ENCODE data around the gene GBE1.

GBE1 gene

GRCh38 chr3:81585937-81586336 is 175.5 kb downstream of the GBE1 start:
- DNase-seq (ENCODE audit: low read depth, low spot score) = no peak
- no peak overlapping the region for H3K4me3 ChIP-seq (ENCODE audit: low read depth, low read length)
- ChIA-PET POLR2A (no interaction called here), CTCF (interaction anchor here (1.0 kb wide), 1 partner anchor 59 kb away, joined by 3 read pairs; no protein-coding TSS in a partner anchor)
- TF ChIP-seq, protein P1, sequence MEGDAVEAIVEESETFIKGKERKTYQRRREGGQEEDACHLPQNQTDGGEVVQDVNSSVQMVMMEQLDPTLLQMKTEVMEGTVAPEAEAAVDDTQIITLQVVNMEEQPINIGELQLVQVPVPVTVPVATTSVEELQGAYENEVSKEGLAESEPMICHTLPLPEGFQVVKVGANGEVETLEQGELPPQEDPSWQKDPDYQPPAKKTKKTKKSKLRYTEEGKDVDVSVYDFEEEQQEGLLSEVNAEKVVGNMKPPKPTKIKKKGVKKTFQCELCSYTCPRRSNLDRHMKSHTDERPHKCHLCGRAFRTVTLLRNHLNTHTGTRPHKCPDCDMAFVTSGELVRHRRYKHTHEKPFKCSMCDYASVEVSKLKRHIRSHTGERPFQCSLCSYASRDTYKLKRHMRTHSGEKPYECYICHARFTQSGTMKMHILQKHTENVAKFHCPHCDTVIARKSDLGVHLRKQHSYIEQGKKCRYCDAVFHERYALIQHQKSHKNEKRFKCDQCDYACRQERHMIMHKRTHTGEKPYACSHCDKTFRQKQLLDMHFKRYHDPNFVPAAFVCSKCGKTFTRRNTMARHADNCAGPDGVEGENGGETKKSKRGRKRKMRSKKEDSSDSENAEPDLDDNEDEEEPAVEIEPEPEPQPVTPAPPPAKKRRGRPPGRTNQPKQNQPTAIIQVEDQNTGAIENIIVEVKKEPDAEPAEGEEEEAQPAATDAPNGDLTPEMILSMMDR (IDR thresholded peaks at IDR 0.05; ENCODE audit: insufficient read depth, low read length, missing control alignments) = no peak

GRCh38 chr3:81585056-81585455 is 176.4 kb downstream of the GBE1 start:
- no peak for DNase-seq (ENCODE audit: low read depth, low spot score)
- H3K4me3 ChIP-seq (ENCODE audit: low read depth, low read length) = no peak overlapping the region
- ChIA-PET POLR2A (no interaction called here), CTCF (no interaction called here)
- TF ChIP-seq, protein P1 (IDR thresholded peaks at IDR 0.05; ENCODE audit: insufficient read depth, low read length, missing control alignments) = no peak

GRCh38 chr3:81581966-81582599 is 179.4 kb downstream of the GBE1 start:
- DNase-seq (ENCODE audit: low read depth, low spot score) = no peak
- CTCF ChIA-PET = interaction anchor here (0.6 to 4.2 kb wide), 23 partner anchors 8 to 551 kb away, joined by 3 to 38 read pairs (median 3); partner anchors contain the start of gene GBE1
- POLR2A ChIA-PET = no interaction called here
- no peak overlapping the region for H3K4me3 ChIP-seq (ENCODE audit: low read depth, low read length)
- TF ChIP-seq, protein P1 (IDR thresholded peaks at IDR 0.05; ENCODE audit: insufficient read depth, low read length, missing control alignments) = peak; percentile 70

DNA sequence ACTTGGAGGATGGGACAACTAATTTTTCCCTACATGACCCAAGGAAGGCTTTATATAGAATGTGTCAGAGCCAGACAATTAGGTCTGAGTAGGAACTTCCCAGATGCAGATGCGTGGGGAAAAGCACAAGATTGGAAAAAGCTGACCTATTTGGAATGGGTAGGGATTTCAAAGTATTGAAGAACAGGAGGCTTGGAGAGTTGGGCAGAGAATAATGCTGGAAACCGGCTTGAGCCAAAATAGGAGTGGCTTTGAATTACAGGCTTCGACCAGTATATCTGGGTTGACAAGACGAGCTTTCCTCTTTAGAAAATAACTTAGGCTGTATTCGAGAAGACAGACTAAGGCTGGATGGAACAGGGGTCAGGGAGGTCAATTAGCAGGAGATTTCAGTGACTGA is 181.1 kb downstream of the GBE1 start:
- H3K4me3 ChIP-seq (ENCODE audit: low read depth, low read length) = no peak overlapping the region
- TF ChIP-seq, protein P1 (IDR thresholded peaks at IDR 0.05; ENCODE audit: insufficient read depth, low read length, missing control alignments) = no peak
- ChIA-PET POLR2A (no interaction called here), CTCF (interaction anchor here (3.6 to 4.2 kb wide), 3 partner anchors 9 to 64 kb away, joined by 14 to 38 read pairs (median 34); no protein-coding TSS in a partner anchor)
- no peak for DNase-seq (ENCODE audit: low read depth, low spot score)

GRCh38 chr3:81579744-81580143 is 181.7 kb downstream of the GBE1 start:
- CTCF ChIA-PET = interaction anchor here (3.6 kb wide), 1 partner anchor 64 kb away, joined by 38 read pairs; no protein-coding TSS in a partner anchor
- no peak for DNase-seq (ENCODE audit: low read depth, low spot score)
- POLR2A ChIA-PET = no interaction called here
- TF ChIP-seq, protein P1 (IDR thresholded peaks at IDR 0.05; ENCODE audit: insufficient read depth, low read length, missing control alignments) = no peak
- H3K4me3 ChIP-seq (ENCODE audit: low read depth, low read length) = no peak overlapping the region

DNA sequence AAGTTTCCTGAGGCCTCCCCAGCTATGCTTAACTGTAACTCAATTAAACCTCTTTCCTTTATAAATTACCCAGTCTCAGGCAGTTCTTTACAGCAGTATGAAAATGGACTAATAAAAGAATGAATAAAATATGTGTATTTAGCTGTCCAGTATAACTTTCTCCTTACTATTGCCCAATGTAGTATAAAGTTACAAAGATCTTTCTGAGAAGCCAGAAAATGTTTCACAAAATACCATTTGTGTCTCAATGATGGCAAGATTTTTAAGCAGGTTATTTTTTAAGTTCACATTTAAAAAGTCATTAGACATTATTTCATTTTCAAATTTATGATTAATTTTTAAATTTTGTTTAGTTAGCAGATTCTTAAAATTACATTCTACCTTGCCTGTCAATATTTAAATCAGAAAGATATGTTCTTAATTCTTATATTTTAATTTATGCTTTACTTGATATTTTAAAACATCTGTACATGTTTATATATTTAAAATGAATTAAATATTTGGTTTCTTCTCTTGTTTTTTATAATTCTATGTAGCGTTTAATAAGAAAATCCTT is 189.2 kb downstream of the GBE1 start:
- DNase-seq (ENCODE audit: low read depth, low spot score) = no peak
- no peak overlapping the region for H3K4me3 ChIP-seq (ENCODE audit: low read depth, low read length)
- CTCF ChIA-PET = interaction anchor here (1.5 kb wide), 1 partner anchor 9 kb away, joined by 14 read pairs; no protein-coding TSS in a partner anchor
- POLR2A ChIA-PET = no interaction called here
- TF ChIP-seq, protein P1 (IDR thresholded peaks at IDR 0.05; ENCODE audit: insufficient read depth, low read length, missing control alignments) = no peak
